Measurements from ENCODE around the gene YTHDF1. TPM values are rescaled to one million over a fixed set of nuclear protein-coding genes. Genes with fewer than 3 reads are reported as not detected.

YTHDF1 gene
- total RNA-seq, 2 donors from 2014 or later, result 64.9 to 73.2 TPM

GRCh38 chr20:63174309-63175037 is 41.5 kb downstream of the YTHDF1 start:
- no peak overlapping the region for H3K27ac ChIP-seq (ENCODE audit: low read depth, low read length)
- Mint-ChIP-seq H3K27ac (no peak overlapping the region), H3K27me3 (ENCODE audit: insufficient read depth) (peaks cover 86% of the 10 kb centered on the region), H3K4me3 (peak overlapping the region; percentile 45), H3K4me1 (peaks cover 6% of the 10 kb centered on the region), H3K9me3 (no peaks in the 10 kb centered on the region), H3K36me3 (ENCODE audit: low read depth) (no peaks in the 10 kb centered on the region)
- no peaks in the 10 kb centered on the region for H3K9me3 ChIP-seq (ENCODE audit: control insufficient read depth, low read length)
- no peak for DNase-seq
- peaks cover 98% of the 10 kb centered on the region for H3K27me3 ChIP-seq (ENCODE audit: control insufficient read depth, insufficient read depth, low read length, poor library complexity, severe bottlenecking)
- no peak overlapping the region for H3K9ac ChIP-seq (ENCODE audit: extremely low read depth, low read length, poor library complexity, severe bottlenecking)
- TF ChIP-seq, protein P1, sequence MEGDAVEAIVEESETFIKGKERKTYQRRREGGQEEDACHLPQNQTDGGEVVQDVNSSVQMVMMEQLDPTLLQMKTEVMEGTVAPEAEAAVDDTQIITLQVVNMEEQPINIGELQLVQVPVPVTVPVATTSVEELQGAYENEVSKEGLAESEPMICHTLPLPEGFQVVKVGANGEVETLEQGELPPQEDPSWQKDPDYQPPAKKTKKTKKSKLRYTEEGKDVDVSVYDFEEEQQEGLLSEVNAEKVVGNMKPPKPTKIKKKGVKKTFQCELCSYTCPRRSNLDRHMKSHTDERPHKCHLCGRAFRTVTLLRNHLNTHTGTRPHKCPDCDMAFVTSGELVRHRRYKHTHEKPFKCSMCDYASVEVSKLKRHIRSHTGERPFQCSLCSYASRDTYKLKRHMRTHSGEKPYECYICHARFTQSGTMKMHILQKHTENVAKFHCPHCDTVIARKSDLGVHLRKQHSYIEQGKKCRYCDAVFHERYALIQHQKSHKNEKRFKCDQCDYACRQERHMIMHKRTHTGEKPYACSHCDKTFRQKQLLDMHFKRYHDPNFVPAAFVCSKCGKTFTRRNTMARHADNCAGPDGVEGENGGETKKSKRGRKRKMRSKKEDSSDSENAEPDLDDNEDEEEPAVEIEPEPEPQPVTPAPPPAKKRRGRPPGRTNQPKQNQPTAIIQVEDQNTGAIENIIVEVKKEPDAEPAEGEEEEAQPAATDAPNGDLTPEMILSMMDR (conservative IDR thresholded peaks at IDR 0.05), result no peak
- no peaks in the 10 kb centered on the region for H3K36me3 ChIP-seq (ENCODE audit: control insufficient read depth, insufficient read depth, low read length)
- 22% methylated on average over 16 of the region's 16 CpGs; no CpG with 5 or more reads in 1 of the 2 experiments for WGBS, 2 experiments (ENCODE audit: insufficient coverage in 1 of 2, insufficient read length in 1 of 2)
- H3K4me3 ChIP-seq (ENCODE audit: low read length), result no peak overlapping the region
- peaks cover 2% of the 10 kb centered on the region for H3K4me1 ChIP-seq (ENCODE audit: control insufficient read depth, insufficient read depth, low read length)

DNA sequence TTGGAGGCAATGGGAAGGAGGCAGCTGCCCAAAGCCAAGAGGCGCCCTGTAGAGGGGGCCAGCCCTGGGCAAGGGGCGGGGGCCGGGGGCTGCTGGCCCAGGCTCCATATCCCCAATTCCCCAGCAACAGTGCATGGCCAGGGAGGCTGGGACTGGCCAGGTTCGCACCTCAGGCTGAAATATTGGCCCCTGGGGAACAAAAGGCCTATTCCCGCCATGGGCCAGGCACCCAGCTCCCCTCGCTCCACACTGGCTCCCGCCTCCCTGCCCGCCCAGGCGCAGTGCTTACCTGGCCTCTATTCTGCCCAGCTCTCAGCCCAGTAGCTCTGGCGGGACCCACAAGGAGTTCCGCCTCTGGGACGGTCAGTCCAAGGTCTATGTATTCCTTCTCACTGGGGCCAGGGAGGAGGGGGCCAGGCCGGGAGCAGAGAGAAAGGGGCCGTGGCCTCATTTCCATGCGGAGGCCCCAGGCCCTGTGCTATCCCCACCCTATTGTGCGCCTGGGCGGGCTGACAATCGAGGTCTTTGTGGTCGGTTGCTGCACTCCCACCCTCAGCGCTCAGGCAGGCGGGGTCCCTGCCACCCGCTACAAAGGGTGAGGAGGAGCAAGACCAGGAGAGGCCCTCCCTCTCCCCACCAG is 42.3 kb downstream of the YTHDF1 start:
- H3K9me3 Mint-ChIP-seq, result no peaks in the 10 kb centered on the region
- no peak overlapping the region for H3K27ac Mint-ChIP-seq
- WGBS, 2 experiments (ENCODE audit: insufficient coverage in 1 of 2, insufficient read length in 1 of 2), result 63 to 78% methylated on average over 9 to 22 of the region's 22 CpGs
- H3K4me3 ChIP-seq (ENCODE audit: low read length), result no peak overlapping the region
- no peak overlapping the region for H3K9ac ChIP-seq (ENCODE audit: extremely low read depth, low read length, poor library complexity, severe bottlenecking)
- H3K9me3 ChIP-seq (ENCODE audit: control insufficient read depth, low read length), result no peaks in the 10 kb centered on the region
- H3K36me3 ChIP-seq (ENCODE audit: control insufficient read depth, insufficient read depth, low read length), result no peaks in the 10 kb centered on the region
- DNase-seq, result no peak
- H3K4me1 Mint-ChIP-seq, result peaks cover 4% of the 10 kb centered on the region
- peaks cover 84% of the 10 kb centered on the region for H3K27me3 Mint-ChIP-seq (ENCODE audit: insufficient read depth)
- TF ChIP-seq, protein P1 (conservative IDR thresholded peaks at IDR 0.05), result no peak
- H3K36me3 Mint-ChIP-seq (ENCODE audit: low read depth), result no peaks in the 10 kb centered on the region
- H3K27me3 ChIP-seq (ENCODE audit: control insufficient read depth, insufficient read depth, low read length, poor library complexity, severe bottlenecking), result peaks cover 93% of the 10 kb centered on the region
- no peak overlapping the region for H3K27ac ChIP-seq (ENCODE audit: low read depth, low read length)
- no peaks in the 10 kb centered on the region for H3K4me1 ChIP-seq (ENCODE audit: control insufficient read depth, insufficient read depth, low read length)
- no peak overlapping the region for H3K4me3 Mint-ChIP-seq

GRCh38 chr20:63172726-63173125 is 43.2 kb downstream of the YTHDF1 start:
- peaks cover 84% of the 10 kb centered on the region for H3K27me3 ChIP-seq (ENCODE audit: control insufficient read depth, insufficient read depth, low read length, poor library complexity, severe bottlenecking)
- no peak overlapping the region for H3K9ac ChIP-seq (ENCODE audit: extremely low read depth, low read length, poor library complexity, severe bottlenecking)
- Mint-ChIP-seq H3K9me3 (no peaks in the 10 kb centered on the region), H3K4me1 (peaks cover 4% of the 10 kb centered on the region), H3K36me3 (ENCODE audit: low read depth) (no peaks in the 10 kb centered on the region), H3K4me3 (no peak overlapping the region), H3K27ac (no peak overlapping the region), H3K27me3 (ENCODE audit: insufficient read depth) (peaks cover 79% of the 10 kb centered on the region)
- H3K4me3 ChIP-seq (ENCODE audit: low read length), result no peak overlapping the region
- peak; percentile 76 for DNase-seq
- H3K36me3 ChIP-seq (ENCODE audit: control insufficient read depth, insufficient read depth, low read length), result no peaks in the 10 kb centered on the region
- WGBS, 2 experiments (ENCODE audit: insufficient coverage in 1 of 2, insufficient read length in 1 of 2), result 72 to 90% methylated on average over 2 to 8 of the region's 8 CpGs
- no peaks in the 10 kb centered on the region for H3K9me3 ChIP-seq (ENCODE audit: control insufficient read depth, low read length)
- no peak overlapping the region for H3K27ac ChIP-seq (ENCODE audit: low read depth, low read length)
- TF ChIP-seq, protein P1 (conservative IDR thresholded peaks at IDR 0.05), result peak; percentile 64
- no peaks in the 10 kb centered on the region for H3K4me1 ChIP-seq (ENCODE audit: control insufficient read depth, insufficient read depth, low read length)
